GM19043 (cell line): ENCODE measurements around the gene COL8A2.

Source experiments
- ATAC-seq: cut with Tn5 transposase; IDR thresholded peaks from one replicate; pipeline ENCODE4 v1.9.1; 2021; ENCODE audit warnings: low read depth; ENCODE audit not compliant: unreplicated experiment

COL8A2 gene

GRCh38 chr1:36080236-36080635, 44.8 kb downstream of the COL8A2 start:
- no peak for ATAC-seq

- ATAC-seq, result no peak
These were observed 47.9 kb downstream of the COL8A2 start for GRCh38 chr1:36076979-36077573.

GRCh38 chr1:36070349-36070748, 54.7 kb downstream of the COL8A2 start:
- ATAC-seq, result no peak

DNA sequence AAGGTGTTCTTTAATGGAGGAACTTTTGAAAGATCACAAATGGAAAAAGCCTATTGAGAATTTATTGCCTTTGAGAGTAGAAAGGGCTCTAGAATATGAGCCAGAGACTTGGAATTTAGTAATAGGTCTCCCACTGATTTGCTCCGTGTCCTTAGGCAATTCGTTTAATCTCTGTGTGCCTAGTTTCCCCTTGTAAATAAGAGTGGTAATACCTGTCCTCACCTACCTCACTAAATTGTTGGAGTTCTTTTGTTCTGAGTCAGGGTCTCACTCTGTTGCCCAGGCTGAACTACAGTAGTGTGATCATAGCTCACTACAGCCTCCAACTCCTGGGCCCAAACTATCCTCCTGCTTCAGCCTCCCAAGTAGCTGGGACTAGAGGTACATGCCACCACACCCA, 56.2 kb downstream of the COL8A2 start:
- ATAC-seq, result no peak

DNA sequence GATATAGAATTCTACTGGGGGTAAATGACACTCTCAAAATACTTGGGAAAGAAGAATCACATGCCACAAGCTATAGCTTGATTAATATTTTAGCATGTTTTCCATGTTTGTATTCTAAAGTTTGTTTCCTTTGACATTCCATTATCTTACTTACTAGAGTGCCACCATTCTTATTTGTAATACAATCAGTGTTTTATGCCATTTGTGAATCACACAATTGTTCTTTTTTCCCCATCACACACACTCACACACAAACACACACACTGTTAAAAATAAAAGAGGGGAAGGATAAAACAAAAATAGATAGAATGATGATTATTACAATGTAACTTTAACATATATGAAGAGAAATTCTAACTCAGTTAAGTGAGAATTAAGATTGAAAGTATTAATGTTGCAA, 57.2 kb downstream of the COL8A2 start:
- no peak for ATAC-seq

DNA sequence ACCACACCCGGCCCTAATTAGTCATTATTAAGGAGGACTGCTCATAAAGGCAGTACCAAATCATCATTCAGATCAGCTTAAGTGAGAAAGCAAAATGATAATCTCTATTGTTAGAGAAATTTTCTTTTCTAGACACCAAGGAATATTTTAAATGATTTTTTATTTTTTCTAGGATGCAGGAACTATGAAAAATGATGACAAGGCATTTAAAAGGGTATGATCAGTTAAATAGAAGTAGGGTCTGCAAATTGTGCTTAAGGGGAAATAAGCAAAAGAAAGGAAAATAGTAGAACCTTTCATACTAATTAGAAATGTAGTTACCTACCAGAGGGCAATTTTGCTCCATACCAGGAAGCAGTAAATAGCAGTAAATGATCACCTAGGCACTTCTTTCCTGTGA, 62.7 kb downstream of the COL8A2 start:
- ATAC-seq, result no peak

- ATAC-seq, result no peak
These were observed 69.3 kb downstream of the COL8A2 start for GRCh38 chr1:36055706-36056105.

GRCh38 chr1:36053978-36054377, 71.0 kb downstream of the COL8A2 start:
- ATAC-seq, result no peak

DNA sequence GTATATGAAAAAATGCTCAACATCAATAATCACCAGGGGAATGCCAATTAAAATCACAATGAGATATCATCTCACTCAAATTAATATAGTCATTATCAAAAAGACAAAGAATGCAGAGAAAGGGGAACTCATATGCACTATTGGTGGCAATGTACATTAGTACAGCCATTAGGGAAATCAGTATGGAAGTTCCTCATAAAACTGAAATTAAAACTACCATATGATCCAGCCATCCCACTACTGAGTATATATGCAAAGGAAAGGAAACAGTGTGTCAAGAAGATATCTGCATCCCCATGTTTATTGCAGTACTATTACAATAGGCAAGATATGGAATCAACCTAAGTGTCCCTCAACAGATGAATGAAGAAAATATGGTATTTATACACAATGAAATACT, 73.2 kb downstream of the COL8A2 start:
- no peak for ATAC-seq
